GDM1 (cell line): ENCODE data around the gene APOA4.

ENCODE experiments used
- DNase-seq: peaks from one replicate; lab custom pipeline; 2025; lab: John Stamatoyannopoulos, UW

Gene APOA4

GRCh38 chr11:116776522-116776984 lies 46.6 kb downstream of the APOA4 start:
- DNase-seq, result no peak

GRCh38 chr11:116775975-116776374 lies 47.1 kb downstream of the APOA4 start:
- no peak for DNase-seq

DNA sequence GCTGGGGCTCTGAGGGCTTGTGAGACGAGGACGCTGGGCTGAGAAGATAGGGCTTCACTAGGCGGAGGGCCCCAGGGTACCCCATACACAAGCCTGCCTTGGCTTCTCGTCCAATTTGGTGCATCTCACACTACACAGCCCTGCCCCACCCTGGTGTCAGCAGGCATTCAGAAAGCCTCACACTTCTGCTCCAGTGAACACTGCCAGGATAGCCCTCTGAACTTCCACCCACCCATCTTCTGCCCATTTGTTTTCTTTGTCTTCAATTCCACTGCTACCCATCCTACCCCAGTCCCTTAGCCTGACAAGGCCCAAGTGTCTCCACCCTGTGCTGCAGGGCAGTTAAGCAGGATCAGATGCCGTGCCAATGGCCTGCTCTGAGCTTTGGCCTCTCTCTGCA lies 48.4 kb downstream of the APOA4 start:
- DNase-seq, result no peak

GRCh38 chr11:116773203-116774097 lies 49.7 kb downstream of the APOA4 start:
- no peak for DNase-seq

- DNase-seq, result peak; percentile 80
Measured at GRCh38 chr11:116772443-116773202, 50.5 kb downstream of the APOA4 start, which contains the start of gene BUD13. Gene BUD13, minus strand, starts transcription at chr11:116772987. Its CDS starts 23 bp downstream, at chr11:116772964.

DNA sequence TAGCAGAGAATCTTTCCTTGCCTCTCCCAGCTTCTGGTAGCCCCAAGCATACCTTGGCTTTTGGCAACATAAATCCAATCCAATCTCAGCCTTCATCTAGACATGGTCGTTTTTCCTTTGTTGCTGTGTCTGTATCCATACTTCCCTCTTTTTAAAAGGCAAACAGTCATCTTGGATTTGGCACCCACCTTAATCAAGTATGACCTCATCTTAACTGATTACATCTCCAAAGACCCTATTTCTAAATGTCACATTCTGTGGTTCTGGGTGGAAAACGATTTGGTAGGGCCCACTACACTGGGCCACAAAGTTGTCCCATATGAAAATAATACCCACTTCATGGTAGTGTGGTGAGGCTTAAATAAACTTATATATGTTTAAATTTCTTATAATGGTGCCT lies 51.2 kb downstream of the APOA4 start:
- no peak for DNase-seq
